Measurements from ENCODE around the gene PRXL2C.
"Not testable (repeated sequence)": the region's sequence is repeated elsewhere in the genome, so short reads cannot be mapped to it uniquely, and the experiment has no call there.

PRXL2C gene

DNA sequence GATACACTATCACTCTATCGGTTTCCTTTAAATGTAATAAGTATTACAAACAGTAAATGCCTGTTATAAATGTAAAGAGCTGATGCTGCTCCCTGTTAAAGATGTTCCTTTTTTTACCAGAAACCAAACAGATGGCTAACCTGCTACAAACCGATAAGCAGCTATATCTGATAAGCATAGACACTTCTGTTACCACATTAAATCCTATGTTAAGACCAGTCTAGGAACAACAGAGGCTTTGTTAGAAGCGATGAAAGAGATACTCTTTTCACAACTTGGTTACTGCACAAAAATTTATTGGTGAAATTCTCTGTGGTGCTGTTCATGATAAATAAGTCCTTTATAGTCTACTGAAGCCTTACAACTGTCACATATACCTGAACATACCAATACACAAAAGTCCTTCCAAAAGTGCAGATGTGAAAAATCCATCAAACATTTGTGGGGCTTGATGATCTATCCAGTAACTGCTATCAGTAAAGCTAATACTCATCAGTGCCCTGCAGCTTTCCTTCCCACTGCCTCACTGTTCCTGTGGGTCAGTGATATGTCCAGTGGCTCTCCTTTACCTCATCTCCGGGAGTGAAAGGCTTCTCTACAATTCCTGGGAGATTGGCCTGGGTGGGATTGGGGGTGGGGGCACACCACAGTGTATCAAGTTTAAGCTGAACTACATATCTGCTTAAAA, 25.8 kb upstream of the PRXL2C start:
- no peak for DNase-seq (ENCODE audit: extremely low spot score)
- ChIA-PET POLR2A (interaction anchor here (0.5 kb wide), 1 partner anchor 16 kb away, joined by 3 read pairs; no protein-coding TSS in a partner anchor), CTCF (no interaction called here)
- TF ChIP-seq, protein P1, sequence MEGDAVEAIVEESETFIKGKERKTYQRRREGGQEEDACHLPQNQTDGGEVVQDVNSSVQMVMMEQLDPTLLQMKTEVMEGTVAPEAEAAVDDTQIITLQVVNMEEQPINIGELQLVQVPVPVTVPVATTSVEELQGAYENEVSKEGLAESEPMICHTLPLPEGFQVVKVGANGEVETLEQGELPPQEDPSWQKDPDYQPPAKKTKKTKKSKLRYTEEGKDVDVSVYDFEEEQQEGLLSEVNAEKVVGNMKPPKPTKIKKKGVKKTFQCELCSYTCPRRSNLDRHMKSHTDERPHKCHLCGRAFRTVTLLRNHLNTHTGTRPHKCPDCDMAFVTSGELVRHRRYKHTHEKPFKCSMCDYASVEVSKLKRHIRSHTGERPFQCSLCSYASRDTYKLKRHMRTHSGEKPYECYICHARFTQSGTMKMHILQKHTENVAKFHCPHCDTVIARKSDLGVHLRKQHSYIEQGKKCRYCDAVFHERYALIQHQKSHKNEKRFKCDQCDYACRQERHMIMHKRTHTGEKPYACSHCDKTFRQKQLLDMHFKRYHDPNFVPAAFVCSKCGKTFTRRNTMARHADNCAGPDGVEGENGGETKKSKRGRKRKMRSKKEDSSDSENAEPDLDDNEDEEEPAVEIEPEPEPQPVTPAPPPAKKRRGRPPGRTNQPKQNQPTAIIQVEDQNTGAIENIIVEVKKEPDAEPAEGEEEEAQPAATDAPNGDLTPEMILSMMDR (IDR thresholded peaks at IDR 0.05; ENCODE audit: control extremely low read depth, extremely low read depth, low read depth, missing control alignments): no peak

DNA sequence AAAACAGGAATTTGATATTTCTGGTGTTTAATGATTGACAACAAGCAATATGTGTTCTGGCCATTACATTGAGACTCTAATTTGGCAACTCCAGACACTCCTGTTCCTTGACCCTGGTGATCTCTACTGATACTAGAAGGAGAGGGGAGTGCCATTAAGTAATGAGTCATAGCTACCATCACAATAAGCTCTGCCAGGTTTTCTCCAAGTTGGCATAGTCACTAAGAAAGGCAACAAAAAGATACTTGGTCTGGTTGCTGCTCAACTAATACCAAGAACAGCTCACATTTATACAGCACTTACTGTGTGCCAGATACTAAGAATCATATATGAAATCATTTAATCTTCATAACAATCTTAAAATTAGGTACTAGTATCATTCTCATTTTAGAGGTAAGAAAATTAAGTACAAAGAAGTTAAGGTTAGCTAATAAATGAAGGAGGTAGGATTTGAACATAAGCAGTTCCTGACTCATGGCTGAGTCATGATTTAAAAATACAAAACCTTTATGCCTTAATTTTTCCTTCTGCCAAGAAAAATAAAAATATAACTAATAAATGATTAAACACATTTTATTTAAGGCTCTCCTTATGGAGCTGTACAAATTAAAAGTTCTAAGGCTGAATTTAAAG, 19.9 kb upstream of the PRXL2C start:
- DNase-seq (ENCODE audit: extremely low spot score): no peak
- TF ChIP-seq, protein P1 (IDR thresholded peaks at IDR 0.05; ENCODE audit: control extremely low read depth, extremely low read depth, low read depth, missing control alignments): no peak
- CTCF ChIA-PET: interaction anchor here (1.0 kb wide), 2 partner anchors 8 to 14 kb away, joined by 3 read pairs; no protein-coding TSS in a partner anchor
- POLR2A ChIA-PET: no interaction called here

DNA sequence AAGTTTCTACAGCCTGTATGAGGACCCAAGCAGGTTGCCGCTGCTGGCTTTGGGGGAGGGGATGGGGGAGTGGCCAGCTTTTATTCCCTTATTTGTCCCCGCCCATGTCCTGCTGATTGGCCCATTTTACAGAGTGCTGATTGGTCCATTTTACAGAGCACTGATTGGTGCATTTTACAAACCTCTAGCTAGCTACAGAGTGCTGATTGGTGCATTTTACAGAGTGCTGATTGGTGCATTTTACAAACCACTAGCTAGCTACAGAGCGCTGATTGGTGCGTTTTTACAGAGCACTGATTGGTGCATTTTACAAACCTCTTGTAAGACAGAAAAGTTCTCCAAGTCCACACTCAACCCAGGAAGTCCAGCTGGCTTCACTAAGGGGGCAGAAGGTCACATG, 18.7 kb upstream of the PRXL2C start:
- POLR2A ChIA-PET; DNase-seq (ENCODE audit: extremely low spot score): not testable (repeated sequence)
- CTCF ChIA-PET: interaction anchor here (1.1 kb wide), 1 partner anchor 346 kb away, joined by 3 read pairs; no protein-coding TSS in a partner anchor

DNA sequence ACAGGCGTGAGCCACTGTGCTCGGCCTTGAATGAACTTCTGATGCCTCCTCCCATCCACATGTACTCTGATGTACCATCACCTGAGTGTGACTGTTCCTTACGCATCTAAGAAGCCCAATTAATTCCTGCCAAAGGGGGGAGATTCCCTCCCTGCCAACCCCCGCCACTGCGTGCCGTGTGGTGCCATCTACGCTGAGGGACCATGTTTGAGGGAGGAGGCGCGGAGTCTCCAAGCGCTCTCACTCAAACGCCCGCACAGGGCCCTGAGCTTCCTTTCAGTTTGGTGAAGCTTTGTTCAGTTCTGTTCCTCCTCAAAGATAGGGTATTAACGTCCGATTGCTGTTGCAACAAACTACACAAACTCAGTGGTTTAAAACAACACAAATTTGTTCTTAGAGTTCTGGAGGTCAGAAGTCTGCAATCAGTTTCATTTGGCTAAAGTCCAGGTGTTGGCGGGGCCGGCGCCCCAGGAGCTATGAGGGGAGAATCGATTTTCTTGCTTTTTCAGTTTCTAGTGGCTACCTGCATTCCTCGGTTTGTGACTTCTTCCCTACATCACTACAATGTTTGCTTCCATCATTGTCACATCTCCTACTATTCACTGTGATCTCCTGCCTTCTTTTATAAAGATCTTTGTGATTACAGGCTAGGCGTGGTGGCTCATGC, 13.9 kb upstream of the PRXL2C start:
- ChIA-PET POLR2A (no interaction called here), CTCF (interaction anchor here (3.9 to 4.8 kb wide), 2 partner anchors 13 to 342 kb away, joined by 29 to 34 read pairs; partner anchors contain the start of gene PRXL2C)
- TF ChIP-seq, protein P1 (IDR thresholded peaks at IDR 0.05; ENCODE audit: control extremely low read depth, extremely low read depth, low read depth, missing control alignments): no peak
- DNase-seq (ENCODE audit: extremely low spot score): no peak

DNA sequence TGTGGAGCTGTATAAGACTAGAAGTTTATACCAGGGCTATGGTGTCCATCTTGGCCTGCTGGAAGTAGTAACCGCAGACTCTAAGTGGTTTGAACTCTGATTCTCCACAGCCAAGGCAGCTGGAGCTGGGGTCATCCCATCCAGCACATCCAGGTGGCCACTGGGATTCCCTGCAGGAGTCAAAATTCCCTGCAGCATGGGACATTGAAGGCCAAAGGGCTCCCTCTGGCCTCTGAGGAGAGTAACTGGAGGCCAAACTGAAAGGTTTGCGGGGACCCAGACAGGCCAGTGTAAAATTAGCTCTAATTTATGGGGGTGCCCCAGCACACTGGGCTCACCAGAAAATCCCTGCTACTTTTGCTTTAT, 12.2 kb upstream of the PRXL2C start:
- DNase-seq (ENCODE audit: extremely low spot score): no peak
- TF ChIP-seq, protein P1 (IDR thresholded peaks at IDR 0.05; ENCODE audit: control extremely low read depth, extremely low read depth, low read depth, missing control alignments): no peak
- ChIA-PET POLR2A (no interaction called here), CTCF (interaction anchor here (1.0 to 4.8 kb wide), 13 partner anchors 8 to 435 kb away, joined by 3 to 34 read pairs (median 3); partner anchors contain the start of genes HABP4 and PRXL2C)

DNA sequence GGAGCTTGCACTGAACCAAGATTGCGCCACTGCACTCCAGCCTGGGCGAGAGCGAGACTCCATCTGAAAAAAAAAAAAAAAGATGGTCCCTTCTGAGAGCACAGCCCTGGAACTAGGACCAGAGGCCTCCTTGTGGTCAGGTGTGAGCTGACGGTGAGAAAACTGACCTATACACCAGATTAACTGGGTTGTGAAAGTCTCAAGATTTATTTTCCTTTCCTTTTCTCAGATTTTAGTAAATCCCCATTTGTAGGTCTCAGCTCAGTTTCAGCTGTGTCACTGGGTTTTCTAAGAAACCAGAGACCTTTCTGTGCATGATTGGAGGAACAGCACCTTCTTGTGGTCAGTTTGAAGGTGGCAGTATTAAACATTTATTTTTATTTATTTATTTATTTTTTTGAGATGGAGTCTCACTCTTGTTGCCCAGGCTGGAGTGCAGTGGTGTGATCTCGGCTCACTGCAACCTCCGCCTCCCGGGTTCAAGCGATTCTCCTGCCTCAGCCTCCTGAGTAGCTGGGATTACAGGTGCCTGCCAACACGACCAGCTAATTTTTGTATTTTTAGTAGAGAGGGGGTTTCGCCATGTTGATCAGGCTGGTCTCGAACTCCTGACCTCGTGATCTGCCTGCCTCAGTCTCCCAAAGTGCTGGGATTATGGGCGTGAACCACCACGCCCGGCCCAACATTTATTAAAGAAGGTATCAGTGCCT, 11.7 kb upstream of the PRXL2C start:
- POLR2A ChIA-PET: not testable (repeated sequence)
- peak; percentile 71 for DNase-seq (ENCODE audit: extremely low spot score)
- CTCF ChIA-PET: interaction anchor here (0.8 to 4.8 kb wide), 18 partner anchors 8 to 434 kb away, joined by 3 to 34 read pairs (median 3); partner anchors contain the start of genes HABP4 and PRXL2C
- TF ChIP-seq, protein P1 (IDR thresholded peaks at IDR 0.05; ENCODE audit: control extremely low read depth, extremely low read depth, low read depth, missing control alignments): peak; percentile 40

Measured in GM10248 (cell line).